ENCODE measurements around the gene GCK.

GCK gene

DNA sequence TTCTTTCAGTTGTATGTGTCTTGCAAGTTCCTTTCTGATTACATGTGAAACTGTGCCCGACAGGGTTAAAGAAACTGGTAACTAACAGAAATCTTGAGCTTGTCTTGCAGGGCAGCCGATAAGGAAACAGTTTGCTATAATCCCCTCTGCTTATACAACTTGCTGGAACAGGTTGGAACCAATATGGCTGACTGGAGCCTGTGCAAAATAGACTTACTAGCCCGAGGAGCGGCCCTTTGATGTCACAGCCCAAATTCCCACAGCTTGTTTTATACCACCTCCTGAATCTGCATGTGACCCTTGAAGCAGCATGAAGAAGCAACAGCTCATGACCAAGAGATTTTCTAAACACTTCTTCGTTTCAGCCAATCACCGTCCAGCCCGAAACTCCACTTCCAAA is 8.2 kb upstream of the GCK start:
- in situ Hi-C loops (cut with HindIII; ENCODE audit: low pct_ligation_motif_present, low sequenced_read_pairs): no loop called here
- no peak overlapping the region for H3K27ac ChIP-seq
- no peaks in the 10 kb centered on the region for H3K27me3 ChIP-seq (replicated peaks)
- H3K4me3 ChIP-seq (ENCODE audit: low read depth, low read length): no peak overlapping the region
- no peak for DNase-seq
- TF ChIP-seq, protein P1, sequence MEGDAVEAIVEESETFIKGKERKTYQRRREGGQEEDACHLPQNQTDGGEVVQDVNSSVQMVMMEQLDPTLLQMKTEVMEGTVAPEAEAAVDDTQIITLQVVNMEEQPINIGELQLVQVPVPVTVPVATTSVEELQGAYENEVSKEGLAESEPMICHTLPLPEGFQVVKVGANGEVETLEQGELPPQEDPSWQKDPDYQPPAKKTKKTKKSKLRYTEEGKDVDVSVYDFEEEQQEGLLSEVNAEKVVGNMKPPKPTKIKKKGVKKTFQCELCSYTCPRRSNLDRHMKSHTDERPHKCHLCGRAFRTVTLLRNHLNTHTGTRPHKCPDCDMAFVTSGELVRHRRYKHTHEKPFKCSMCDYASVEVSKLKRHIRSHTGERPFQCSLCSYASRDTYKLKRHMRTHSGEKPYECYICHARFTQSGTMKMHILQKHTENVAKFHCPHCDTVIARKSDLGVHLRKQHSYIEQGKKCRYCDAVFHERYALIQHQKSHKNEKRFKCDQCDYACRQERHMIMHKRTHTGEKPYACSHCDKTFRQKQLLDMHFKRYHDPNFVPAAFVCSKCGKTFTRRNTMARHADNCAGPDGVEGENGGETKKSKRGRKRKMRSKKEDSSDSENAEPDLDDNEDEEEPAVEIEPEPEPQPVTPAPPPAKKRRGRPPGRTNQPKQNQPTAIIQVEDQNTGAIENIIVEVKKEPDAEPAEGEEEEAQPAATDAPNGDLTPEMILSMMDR (IDR thresholded peaks at IDR 0.05; ENCODE audit: low read depth, low read length, missing control alignments): no peak
- H3K36me3 ChIP-seq (replicated peaks): no peaks in the 10 kb centered on the region

- no peaks in the 10 kb centered on the region for H3K27me3 ChIP-seq (replicated peaks)
- TF ChIP-seq, protein P1 (IDR thresholded peaks at IDR 0.05; ENCODE audit: low read depth, low read length, missing control alignments): peak; percentile 90
- H3K27ac ChIP-seq: no peak overlapping the region
- in situ Hi-C loops (cut with HindIII; ENCODE audit: low pct_ligation_motif_present, low sequenced_read_pairs): no loop called here
- H3K36me3 ChIP-seq (replicated peaks): no peaks in the 10 kb centered on the region
- DNase-seq: peak; percentile 55
- no peak overlapping the region for H3K4me3 ChIP-seq (ENCODE audit: low read depth, low read length)
These were observed 7.2 kb upstream of the GCK start for GRCh38 chr7:44196450-44196872.

DNA sequence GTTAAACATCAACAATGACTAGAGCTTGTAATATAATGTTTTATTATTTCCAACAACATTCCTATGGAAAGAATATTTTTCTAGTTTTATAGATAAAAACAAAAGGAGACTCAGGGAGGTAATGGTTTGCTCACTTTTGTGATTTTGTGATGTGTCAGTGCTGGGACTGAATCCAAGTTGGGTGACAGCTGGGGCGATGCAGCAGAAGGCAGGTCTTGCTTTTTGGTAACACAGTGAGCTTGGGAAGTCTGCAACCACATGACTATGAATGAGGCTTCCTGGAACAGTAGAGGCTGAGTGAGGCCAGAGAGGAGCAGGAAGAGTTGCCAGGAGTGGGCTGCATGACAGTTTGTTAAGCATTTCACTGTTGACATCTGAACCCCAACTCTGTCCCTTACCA is 6.7 kb upstream of the GCK start:
- H3K27me3 ChIP-seq (replicated peaks): no peaks in the 10 kb centered on the region
- no peak overlapping the region for H3K4me3 ChIP-seq (ENCODE audit: low read depth, low read length)
- in situ Hi-C loops (cut with HindIII; ENCODE audit: low pct_ligation_motif_present, low sequenced_read_pairs): no loop called here
- TF ChIP-seq, protein P1 (IDR thresholded peaks at IDR 0.05; ENCODE audit: low read depth, low read length, missing control alignments): no peak
- H3K27ac ChIP-seq: no peak overlapping the region
- H3K36me3 ChIP-seq (replicated peaks): no peaks in the 10 kb centered on the region
- no peak for DNase-seq

- no peak for DNase-seq
- TF ChIP-seq, protein P1 (IDR thresholded peaks at IDR 0.05; ENCODE audit: low read depth, low read length, missing control alignments): no peak
- H3K4me3 ChIP-seq (ENCODE audit: low read depth, low read length): no peak overlapping the region
- no peaks in the 10 kb centered on the region for H3K36me3 ChIP-seq (replicated peaks)
- H3K27ac ChIP-seq: no peak overlapping the region
- no peaks in the 10 kb centered on the region for H3K27me3 ChIP-seq (replicated peaks)
- in situ Hi-C loops (cut with HindIII; ENCODE audit: low pct_ligation_motif_present, low sequenced_read_pairs): no loop called here
These were observed 5.4 kb upstream of the GCK start for GRCh38 chr7:44194562-44195145.

DNA sequence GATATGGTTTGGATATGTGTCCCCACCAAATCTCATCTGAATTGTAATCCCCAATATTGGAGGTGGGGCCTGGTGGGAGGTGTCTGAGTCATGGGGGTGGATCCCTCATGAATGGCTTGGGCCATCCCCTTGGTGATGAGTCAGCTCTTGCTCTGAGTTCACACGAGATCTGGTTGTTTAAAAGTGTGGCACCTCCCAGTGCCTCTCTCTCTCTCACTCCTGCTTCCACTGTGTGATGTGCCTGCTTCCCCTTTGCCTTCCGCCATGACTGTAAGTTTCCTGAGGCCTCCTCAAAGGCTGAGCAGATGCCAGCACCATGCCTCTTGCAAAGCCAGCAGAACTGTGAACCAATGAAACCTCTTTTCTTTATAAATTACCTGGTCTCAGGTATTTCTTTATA is 4.8 kb upstream of the GCK start:
- in situ Hi-C loops (cut with HindIII; ENCODE audit: low pct_ligation_motif_present, low sequenced_read_pairs): no loop called here
- TF ChIP-seq, protein P1 (IDR thresholded peaks at IDR 0.05; ENCODE audit: low read depth, low read length, missing control alignments): no peak
- peak; percentile 47 for DNase-seq

More for the DNA sequence above, 4.8 kb upstream of the GCK start:
- H3K36me3 ChIP-seq (replicated peaks): no peaks in the 10 kb centered on the region
- no peak overlapping the region for H3K4me3 ChIP-seq (ENCODE audit: low read depth, low read length)
- H3K27ac ChIP-seq: no peak overlapping the region
- no peaks in the 10 kb centered on the region for H3K27me3 ChIP-seq (replicated peaks)

All from brain microvascular endothelial cell (primary cell).